ENCODE measurements around the gene CYP1A1. TPM values are rescaled to one million over a fixed set of nuclear protein-coding genes. Genes with fewer than 3 reads are reported as not detected.
"Not testable (repeated sequence)": the region's sequence is repeated elsewhere in the genome, so short reads cannot be mapped to it uniquely, and the experiment has no call there.

The CYP1A1 gene
- total RNA-seq, 1 donor from 2014 or later, result not detected

DNA sequence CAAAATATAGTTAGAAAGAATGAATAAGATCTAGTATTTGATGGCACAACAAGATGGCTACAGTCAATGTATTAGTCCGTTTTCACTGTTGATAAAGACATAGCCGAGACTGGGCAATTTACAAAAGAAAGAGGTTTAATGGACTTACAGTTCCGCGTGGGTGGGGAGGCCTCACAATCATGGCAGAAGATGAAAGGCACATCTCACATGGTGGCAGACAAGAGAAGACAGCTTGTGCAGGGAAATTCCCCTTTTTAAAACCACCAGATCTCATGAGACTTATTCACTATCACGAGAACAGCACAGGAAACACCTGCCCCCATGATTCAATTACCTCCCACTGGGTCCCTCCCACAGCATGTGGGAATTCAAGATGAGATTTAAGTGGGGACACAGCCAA lies 12.9 kb upstream of the CYP1A1 start:
- not testable (repeated sequence) for DNase-seq (ENCODE audit: low spot score)

DNA sequence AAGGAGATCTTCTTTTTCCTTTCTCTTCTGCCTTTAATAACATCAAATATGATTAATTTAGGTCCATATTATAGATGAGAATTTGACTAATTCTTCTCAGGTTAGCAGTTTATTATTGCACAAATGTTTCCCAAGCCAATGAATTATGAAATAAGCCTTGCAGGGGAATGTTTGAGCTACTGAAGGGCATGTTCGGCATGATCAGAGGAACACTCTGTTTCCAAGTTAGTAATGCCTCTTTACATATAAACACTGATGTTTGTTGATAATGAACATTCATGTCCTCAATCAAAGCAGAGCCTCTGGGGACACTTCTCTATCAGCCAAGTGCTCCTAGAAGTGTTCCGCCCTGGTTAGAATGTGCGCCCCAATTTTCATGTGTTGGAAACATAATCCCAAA lies 10.0 kb upstream of the CYP1A1 start:
- DNase-seq (ENCODE audit: low spot score), result no peak

GRCh38 chr15:74733269-74733668 lies 7.9 kb upstream of the CYP1A1 start:
- no peak for DNase-seq (ENCODE audit: low spot score)

DNA sequence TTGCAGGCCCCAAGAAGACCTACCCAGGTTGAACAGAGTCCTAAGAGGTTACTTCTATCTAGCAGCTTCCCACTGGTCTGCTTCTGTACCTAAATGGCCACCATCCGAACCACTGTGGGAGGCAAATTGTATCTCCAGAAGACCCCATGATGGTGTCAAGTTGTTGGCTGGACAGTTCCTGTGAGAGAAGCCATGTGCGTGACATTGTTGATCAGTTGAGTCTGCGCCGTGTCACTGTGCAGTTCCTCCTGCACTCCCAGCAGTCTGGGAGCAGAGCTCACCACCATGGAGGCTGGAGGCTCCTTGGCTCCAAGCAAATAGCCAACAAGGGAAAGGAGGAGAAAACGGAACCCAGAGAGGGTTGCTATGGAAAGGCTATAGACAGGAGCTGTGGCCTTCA lies 7.5 kb upstream of the CYP1A1 start:
- no peak for DNase-seq (ENCODE audit: low spot score)

DNA sequence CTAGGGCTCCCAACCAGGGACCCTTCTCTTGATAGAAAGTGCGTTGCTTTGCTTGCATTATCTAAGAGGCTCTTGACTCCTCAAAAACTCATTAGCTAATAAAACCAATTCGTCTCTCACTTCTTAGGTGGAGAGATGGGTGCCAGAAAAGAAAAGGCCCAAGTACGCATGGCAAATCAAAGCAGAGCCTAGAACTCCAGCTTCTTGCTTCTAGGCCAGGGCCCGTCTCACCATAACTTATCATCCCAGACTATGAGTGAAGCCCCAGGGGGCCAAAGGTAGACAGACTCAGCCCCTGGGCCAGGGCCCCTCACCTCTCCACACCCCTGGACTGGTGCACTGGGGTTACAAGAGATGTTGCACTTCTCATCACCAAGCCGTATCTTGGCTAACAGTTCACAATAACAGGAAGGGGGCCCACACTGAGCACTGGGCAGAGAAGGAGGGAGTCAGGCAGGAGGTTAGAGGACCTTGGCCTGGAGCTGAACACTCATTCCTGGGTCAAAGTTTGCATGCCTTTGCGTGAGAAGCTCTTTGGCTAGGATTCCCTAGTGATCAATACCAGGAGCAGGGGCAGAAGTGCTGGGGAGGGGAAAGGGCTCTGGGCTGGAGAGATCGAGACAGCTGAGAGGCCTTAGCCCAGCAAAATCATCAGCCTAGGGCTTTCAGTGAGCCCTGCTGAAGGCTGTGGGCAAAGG lies 5.4 kb upstream of the CYP1A1 start:
- DNase-seq (ENCODE audit: low spot score), result no peak

DNA sequence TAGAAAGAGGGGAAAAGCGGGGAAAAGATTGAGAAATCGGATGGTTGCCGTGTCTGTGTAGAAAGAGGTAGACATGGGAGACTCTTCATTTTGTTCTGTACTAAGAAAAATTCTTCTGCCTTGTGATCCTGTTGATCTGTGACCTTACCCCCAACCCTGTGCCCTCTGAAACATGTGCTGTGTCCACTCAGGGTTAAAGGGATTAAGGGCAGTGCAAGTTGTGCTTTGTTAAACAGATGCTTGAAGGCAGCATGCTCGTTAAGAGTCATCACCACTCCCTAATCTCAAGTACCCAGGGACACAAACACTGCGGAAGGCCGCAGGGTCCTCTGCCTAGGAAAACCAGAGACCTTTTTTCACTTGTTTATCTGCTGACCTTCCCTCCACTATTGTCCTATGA lies 4.0 kb upstream of the CYP1A1 start:
- DNase-seq (ENCODE audit: low spot score), result not testable (repeated sequence)

- not testable (repeated sequence) for DNase-seq (ENCODE audit: low spot score)
Measured at GRCh38 chr15:74728699-74729098, 3.4 kb upstream of the CYP1A1 start.

- no peak for DNase-seq (ENCODE audit: low spot score)
Measured at GRCh38 chr15:74727727-74728126, 2.4 kb upstream of the CYP1A1 start.

- DNase-seq (ENCODE audit: low spot score), result no peak
Measured at GRCh38 chr15:74726774-74727164, 1.4 kb upstream of the CYP1A1 start.

DNA sequence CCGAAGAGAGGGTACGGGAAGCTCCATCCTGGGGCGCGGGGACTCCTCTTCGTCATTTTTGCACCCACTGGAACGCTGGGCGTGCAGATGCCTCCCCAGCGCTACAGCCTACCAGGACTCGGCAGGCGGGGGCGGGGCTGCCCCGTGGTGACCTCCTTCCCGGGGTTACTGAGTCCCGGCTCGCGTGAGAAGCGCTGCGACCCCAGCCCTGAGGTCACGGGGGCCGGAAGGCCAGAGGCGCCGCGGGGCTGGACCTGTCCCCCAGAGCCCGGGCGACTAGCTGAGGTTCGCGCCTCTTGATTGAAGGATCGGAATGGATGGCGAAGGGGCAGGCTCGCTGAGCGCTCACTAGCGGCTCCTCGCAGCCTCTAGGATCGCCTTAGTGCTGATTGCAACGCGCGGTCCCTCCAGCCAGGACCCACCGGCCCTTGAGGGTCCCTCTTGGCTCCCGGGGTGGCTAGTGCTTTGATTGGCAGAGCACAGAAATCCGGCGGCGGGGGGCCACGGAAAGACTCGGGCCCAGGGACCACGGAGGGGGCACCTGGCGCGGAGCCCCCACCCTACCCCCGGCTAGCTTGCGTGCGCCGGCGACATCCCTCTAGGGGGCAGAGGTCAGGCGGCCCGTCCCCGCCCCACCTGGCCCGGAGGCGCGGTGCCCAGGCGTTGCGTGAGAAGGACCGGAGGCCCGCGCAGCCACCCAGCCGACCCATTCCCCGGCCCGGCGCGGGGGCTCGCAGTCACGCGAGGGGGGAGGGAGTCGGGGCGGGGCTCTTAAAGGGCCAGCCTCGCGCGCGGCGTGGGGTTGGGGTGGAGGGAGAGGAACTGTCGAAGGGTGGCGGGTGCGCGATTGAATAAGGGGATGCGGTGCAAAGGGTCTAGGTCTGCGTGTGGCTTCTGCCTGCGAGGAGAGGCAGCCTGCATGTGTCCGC lies 781 bp upstream of the CYP1A1 start:
- DNase-seq (ENCODE audit: low spot score), result no peak

DNA sequence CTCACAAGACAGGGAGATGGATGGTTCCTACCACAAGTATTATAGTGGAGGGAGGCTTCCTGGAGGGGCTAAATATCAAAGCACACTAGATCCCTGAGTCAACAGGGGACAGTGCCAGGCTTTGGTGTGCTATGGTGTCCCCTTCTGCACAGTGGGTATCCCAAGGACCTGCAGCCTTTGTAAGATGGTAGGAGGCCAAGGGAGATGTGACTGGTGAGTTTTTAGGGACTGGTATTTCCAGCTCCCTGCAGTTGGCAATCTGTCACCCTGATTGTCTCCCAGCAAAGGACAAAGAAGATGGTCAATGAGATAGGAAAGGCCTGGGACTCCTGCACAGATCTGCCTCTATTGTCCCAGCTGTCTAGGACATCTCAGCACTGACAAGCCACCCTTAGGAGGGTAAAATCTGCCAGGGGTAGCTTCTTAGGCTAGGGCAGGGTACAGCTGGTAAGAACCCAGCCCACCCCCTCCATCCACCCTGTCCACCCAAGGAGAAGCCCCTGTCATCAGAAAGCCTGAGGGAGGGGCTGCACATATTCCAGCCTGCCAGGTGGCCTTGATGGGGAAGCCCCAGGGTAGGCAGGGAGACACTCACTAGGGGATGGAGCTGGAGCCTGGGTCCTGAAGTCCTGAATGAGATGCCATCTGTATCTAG lies 631 bp downstream of the CYP1A1 start:
- DNase-seq (ENCODE audit: low spot score), result no peak

GRCh38 chr15:74723754-74724334 lies 1.5 kb downstream of the CYP1A1 start:
- DNase-seq (ENCODE audit: low spot score), result no peak

- no peak for DNase-seq (ENCODE audit: low spot score)
Measured at GRCh38 chr15:74723187-74723586, 2.1 kb downstream of the CYP1A1 start.

DNA sequence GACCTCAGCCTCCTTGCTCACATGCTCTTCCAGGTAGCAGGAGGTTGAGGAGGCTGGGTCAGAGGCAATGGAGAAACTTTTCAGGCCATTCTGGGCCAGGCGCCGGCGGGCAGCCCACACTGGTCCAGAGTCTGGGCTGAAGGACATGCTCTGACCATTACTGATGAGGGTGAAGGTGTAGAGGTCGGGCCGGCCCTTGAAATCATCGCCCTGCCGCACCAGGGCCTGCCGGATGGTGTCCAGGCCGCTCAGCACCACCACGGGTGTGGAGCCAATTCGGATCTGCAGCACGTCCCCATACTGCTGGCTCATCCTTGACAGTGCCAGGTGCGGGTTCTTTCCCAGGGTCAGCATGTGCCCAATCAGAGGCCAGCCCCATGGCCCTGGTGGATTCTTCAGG lies 2.7 kb downstream of the CYP1A1 start:
- no peak for DNase-seq (ENCODE audit: low spot score)

DNA sequence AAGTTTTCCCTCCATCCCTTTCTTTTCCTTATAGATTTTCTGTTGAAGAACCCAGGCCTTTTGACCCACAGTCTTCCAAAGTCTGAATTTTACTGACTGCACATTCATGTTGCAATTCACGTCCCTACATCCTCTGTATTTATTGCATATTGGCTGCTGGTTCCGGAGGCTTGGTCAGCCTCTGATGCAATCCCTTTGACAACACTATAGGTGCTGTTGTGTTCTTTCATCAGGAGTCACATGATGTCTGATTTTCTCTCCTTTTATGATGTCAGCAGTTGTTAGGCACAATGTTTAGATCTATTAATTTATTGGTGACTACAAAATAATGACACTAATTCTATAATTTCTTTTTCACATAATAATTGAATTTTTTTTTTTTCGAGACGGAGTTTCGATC lies 8.7 kb downstream of the CYP1A1 start:
- DNase-seq (ENCODE audit: low spot score), result no peak

DNA sequence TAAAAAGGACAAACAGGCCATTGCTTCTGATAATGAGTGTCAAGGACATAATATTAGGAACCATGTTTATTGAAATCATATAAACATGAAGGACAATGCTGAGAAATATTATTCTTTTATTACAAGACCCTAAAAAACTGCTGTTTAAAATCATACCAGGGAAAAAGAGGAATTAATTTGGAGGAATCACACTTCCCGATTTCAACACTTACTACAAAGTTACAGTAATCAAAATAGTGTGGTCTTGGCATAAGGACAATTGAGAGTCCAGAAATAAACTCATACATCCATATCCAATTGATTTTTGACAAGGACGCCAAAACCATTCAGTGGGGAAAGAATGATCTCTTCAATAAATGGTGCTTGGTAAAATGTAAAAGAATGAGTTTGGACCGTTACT lies 13.0 kb downstream of the CYP1A1 start:
- no peak for DNase-seq (ENCODE audit: low spot score)

- DNase-seq (ENCODE audit: low spot score), result no peak
Measured at GRCh38 chr15:74710319-74711094, 14.8 kb downstream of the CYP1A1 start.

GRCh38 chr15:74709892-74710291 lies 15.4 kb downstream of the CYP1A1 start:
- no peak for DNase-seq (ENCODE audit: low spot score)

DNA sequence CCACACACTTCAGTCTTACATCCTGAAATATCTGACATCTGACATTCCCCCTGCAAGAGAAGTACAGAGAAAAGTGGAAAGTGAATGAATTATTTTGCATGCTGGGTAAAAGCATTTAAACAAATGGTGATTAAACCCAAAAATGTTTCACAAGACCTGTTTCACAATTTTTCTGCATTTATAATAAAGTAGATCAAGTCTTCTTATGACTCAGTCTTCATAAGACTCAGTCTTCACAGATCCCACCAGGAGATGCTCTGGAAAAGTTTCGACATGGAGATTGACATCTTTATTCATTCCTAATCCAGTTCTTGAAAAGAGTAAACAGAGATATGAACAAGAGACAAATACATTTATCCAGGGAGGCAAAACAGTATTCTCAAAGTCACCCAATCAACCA lies 16.3 kb downstream of the CYP1A1 start:
- no peak for DNase-seq (ENCODE audit: low spot score)

DNA sequence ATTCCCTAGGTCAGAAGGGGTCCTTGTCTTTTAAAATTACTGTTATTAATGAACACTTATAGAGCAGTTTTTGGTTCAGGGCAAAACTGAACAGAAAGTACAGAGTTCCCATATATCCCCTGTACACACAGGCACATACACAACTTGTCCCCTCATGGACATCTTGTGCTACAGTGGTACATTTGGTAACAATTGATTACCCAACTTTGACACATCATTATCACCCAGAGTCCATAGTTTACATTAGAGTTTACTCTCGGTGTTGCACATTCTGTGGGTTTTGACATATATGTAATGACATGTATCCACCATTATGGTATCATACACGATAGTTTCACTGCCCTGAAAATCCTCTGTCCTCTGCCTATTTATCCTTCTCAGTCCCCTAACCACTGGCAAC lies 28.5 kb downstream of the CYP1A1 start:
- DNase-seq (ENCODE audit: low spot score), result no peak

DNA sequence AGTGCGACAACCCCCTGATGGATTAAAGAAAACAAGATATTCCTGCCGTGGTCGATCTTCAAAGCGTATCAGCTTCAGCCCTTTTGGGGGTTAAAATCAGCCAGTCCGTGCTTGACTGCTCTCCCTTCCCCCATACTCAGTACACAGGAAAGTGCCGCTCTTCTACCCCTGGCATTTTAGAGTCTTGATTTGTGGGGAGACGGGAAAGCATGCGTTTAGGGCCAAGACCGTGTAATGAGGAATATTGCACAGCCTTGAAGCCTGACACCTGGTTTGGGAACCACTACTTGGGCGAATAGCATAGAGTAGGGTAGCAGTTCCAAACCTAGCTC lies 29.0 kb downstream of the CYP1A1 start:
- no peak for DNase-seq (ENCODE audit: low spot score)
